ENCODE measurements around the gene CPLANE1.

GRCh38 chr5:37208883-37209797 lies 40.0 kb downstream of the CPLANE1 start:
- TF ChIP-seq CTCF (conservative IDR thresholded peaks at IDR 0.05 in 1 of 2, IDR thresholded peaks at IDR 0.05 in 1 of 2; ENCODE audit: extremely low read depth in 1 of 2, insufficient read depth in 1 of 2, low read depth in 1 of 2, low read length in 2 of 2) (no peak), EZH2 (IDR thresholded peaks at IDR 0.05; ENCODE audit: borderline replicate concordance, low read length) (no peak)

Data from mammary epithelial cell (primary cell).